HEK293 (cell line): Measurements from ENCODE around the gene ABLIM2.
A peak's percentile ranks its signal among the peaks of the same experiment; 100 is the strongest.

Experiments used
- CTCF ChIA-PET: fragments of 350-600 bp; formaldehyde crosslinking; extraction: SDS; loops from one replicate; lab custom pipeline; 2021; ENCODE audit warnings: antibody characterized with exemption; lab: Yijun Ruan, JAX
- POLR2A ChIA-PET: fragments of 300-600 bp; formaldehyde crosslinking; extraction: SDS; loops from one replicate; lab custom pipeline; 2020; ENCODE audit warnings: antibody characterized with exemption, inconsistent platforms; lab: Yijun Ruan, JAX
- H3K27ac ChIP-seq: fragments of 200-500 bp; sonication (Bioruptor generic); 2 replicates; pipeline ENCODE4 v1.5.1; 2014; ENCODE audit warnings: low read depth, low read length, control low read depth, inconsistent platforms; ENCODE audit errors: extremely low read depth
- H3K36me3 ChIP-seq, 2 experiments: fragments of 200-500 bp in 1 of 2; sonication (Bioruptor generic) in 1 of 2; 1 replicate in 1 of 2; 2 replicates in 1 of 2; pipeline ENCODE4 v1.5.1; 2014 to 2017; ENCODE audit warnings: inconsistent platforms in 2 of 2, low read length in 2 of 2; ENCODE audit not compliant: control insufficient read depth in 2 of 2, insufficient read depth in 1 of 2
- H3K4me1 ChIP-seq: fragments of 200-500 bp; sonication (Bioruptor generic); 2 replicates; pipeline ENCODE4 v1.5.1; 2014; ENCODE audit warnings: mild to moderate bottlenecking, low read length, inconsistent platforms; ENCODE audit not compliant: control insufficient read depth, insufficient read depth
- H3K4me3 ChIP-seq: 2 replicates; pipeline ENCODE4 v1.5.1; 2011; ENCODE audit warnings: low read depth, mild to moderate bottlenecking, control low read depth, low read length, moderate library complexity
- H3K9me3 ChIP-seq: fragments of 200-500 bp; sonication (Bioruptor generic); 2 replicates; pipeline ENCODE4 v1.5.1; 2014; ENCODE audit warnings: low read depth, low read length, inconsistent platforms; ENCODE audit not compliant: control insufficient read depth, insufficient read depth
- BCL11B ChIP-seq: fragments of 450-650 bp; formaldehyde crosslinking; IDR thresholded peaks from 2 replicates; pipeline ENCODE4 v1.5.1; 2016; ENCODE audit warnings: low read depth, missing biosample characterization, missing genetic modification characterization
- EGR2 ChIP-seq: fragments of 450-650 bp; formaldehyde crosslinking; IDR thresholded peaks from 2 replicates; pipeline ENCODE4 v1.5.1; 2016; ENCODE audit warnings: low read depth, missing biosample characterization, missing genetic modification characterization
- GLIS1 ChIP-seq: fragments of 450-650 bp; formaldehyde crosslinking; IDR thresholded peaks from 2 replicates; pipeline ENCODE4 v1.5.1; 2016; ENCODE audit warnings: missing biosample characterization, missing genetic modification characterization
- HOXA7 ChIP-seq: sonication (generic); formaldehyde crosslinking; IDR thresholded peaks from 2 replicates; pipeline ENCODE4 v1.8.1; 2022; ENCODE audit warnings: missing genetic modification reagents, borderline replicate concordance
- KLF8 ChIP-seq: fragments of 450-650 bp; formaldehyde crosslinking; IDR thresholded peaks from 2 replicates; pipeline ENCODE4 v1.5.1; 2016; ENCODE audit warnings: missing biosample characterization, missing genetic modification characterization
- YY2 ChIP-seq: fragments of 450-650 bp; formaldehyde crosslinking; IDR thresholded peaks from 2 replicates; pipeline ENCODE4 v1.5.1; 2016; ENCODE audit warnings: missing biosample characterization, missing genetic modification characterization
- ZFHX2 ChIP-seq: fragments of 450-650 bp; formaldehyde crosslinking; conservative IDR thresholded peaks from 2 replicates; pipeline ENCODE4 v1.5.1; 2016; ENCODE audit warnings: missing biosample characterization, missing genetic modification characterization
- ZNF10 ChIP-seq: fragments of 450-650 bp; formaldehyde crosslinking; IDR thresholded peaks from 2 replicates; pipeline ENCODE4 v1.5.1; 2017; ENCODE audit warnings: missing biosample characterization, missing genetic modification characterization
- ZNF155 ChIP-seq: fragments of 450-650 bp; formaldehyde crosslinking; IDR thresholded peaks from 2 replicates; pipeline ENCODE4 v1.5.1; 2016; ENCODE audit warnings: missing biosample characterization, missing genetic modification characterization
- ZNF174 ChIP-seq: fragments of 450-650 bp; formaldehyde crosslinking; IDR thresholded peaks from 2 replicates; pipeline ENCODE4 v1.5.0; 2017; ENCODE audit warnings: missing biosample characterization, mild to moderate bottlenecking, missing genetic modification characterization
- ZNF2 ChIP-seq: fragments of 450-650 bp; formaldehyde crosslinking; IDR thresholded peaks from 2 replicates; pipeline ENCODE4 v1.5.1; 2016; ENCODE audit warnings: missing biosample characterization, missing genetic modification characterization
- ZNF223 ChIP-seq: fragments of 450-650 bp; formaldehyde crosslinking; IDR thresholded peaks from 2 replicates; pipeline ENCODE4 v1.5.1; 2016; ENCODE audit warnings: missing biosample characterization, missing genetic modification characterization
- ZNF239 ChIP-seq: fragments of 450-650 bp; formaldehyde crosslinking; IDR thresholded peaks from 2 replicates; pipeline ENCODE4 v1.5.1; 2016; ENCODE audit warnings: missing biosample characterization, missing genetic modification characterization
- ZNF266 ChIP-seq: fragments of 450-650 bp; formaldehyde crosslinking; IDR thresholded peaks from 2 replicates; pipeline ENCODE4 v1.5.1; 2016; ENCODE audit warnings: missing biosample characterization, missing genetic modification characterization, low read depth
- ZNF274 ChIP-seq, 2 experiments: fragments of 200-500 bp in 1 of 2; fragments of 450-650 bp in 1 of 2; sonication (Bioruptor generic) in 1 of 2; formaldehyde crosslinking in 1 of 2; IDR thresholded peaks; 2 replicates each; pipeline versions ENCODE4 v1.5.1 to v1.6.1; 2014 to 2016; ENCODE audit warnings: borderline replicate concordance in 1 of 2, inconsistent platforms in 1 of 2, low read length in 1 of 2, missing biosample characterization in 1 of 2, missing genetic modification characterization in 1 of 2
- ZNF548 ChIP-seq: fragments of 450-650 bp; formaldehyde crosslinking; IDR thresholded peaks from 2 replicates; pipeline ENCODE4 v1.5.1; 2016; ENCODE audit warnings: missing biosample characterization, missing genetic modification characterization
- ZNF600 ChIP-seq: fragments of 450-650 bp; formaldehyde crosslinking; IDR thresholded peaks from 2 replicates; pipeline ENCODE4 v1.5.1; 2016; ENCODE audit warnings: missing biosample characterization, missing genetic modification characterization
- ZNF629 ChIP-seq: fragments of 450-650 bp; formaldehyde crosslinking; IDR thresholded peaks from 2 replicates; pipeline ENCODE4 v1.5.1; 2017; ENCODE audit warnings: missing biosample characterization, missing genetic modification characterization
- ZNF654 ChIP-seq: fragments of 450-650 bp; formaldehyde crosslinking; IDR thresholded peaks from 2 replicates; pipeline ENCODE4 v1.5.1; 2016; ENCODE audit warnings: low read depth, missing biosample characterization, missing genetic modification characterization
- TF ChIP-seq, protein P1 (sequence below): fragments of 450-650 bp; formaldehyde crosslinking; IDR thresholded peaks from 2 replicates; pipeline ENCODE4 v1.5.1; 2016; ENCODE audit warnings: missing biosample characterization, missing genetic modification characterization
- TF ChIP-seq, protein P2 (sequence below): IDR thresholded peaks from 2 replicates; pipeline ENCODE4 v1.6.1; 2011; ENCODE audit warnings: mild to moderate bottlenecking, low read depth, low read length, borderline replicate concordance
- TF ChIP-seq, protein P3 (sequence below): fragments of 450-650 bp; formaldehyde crosslinking; IDR thresholded peaks from 2 replicates; pipeline ENCODE4 v1.5.1; 2017; ENCODE audit warnings: missing biosample characterization, missing genetic modification characterization
- TF ChIP-seq, protein P4 (sequence below): fragments of 450-650 bp; formaldehyde crosslinking; IDR thresholded peaks from 2 replicates; pipeline ENCODE4 v1.5.1; 2016; ENCODE audit warnings: missing biosample characterization, missing genetic modification characterization, borderline replicate concordance

ABLIM2 gene

DNA sequence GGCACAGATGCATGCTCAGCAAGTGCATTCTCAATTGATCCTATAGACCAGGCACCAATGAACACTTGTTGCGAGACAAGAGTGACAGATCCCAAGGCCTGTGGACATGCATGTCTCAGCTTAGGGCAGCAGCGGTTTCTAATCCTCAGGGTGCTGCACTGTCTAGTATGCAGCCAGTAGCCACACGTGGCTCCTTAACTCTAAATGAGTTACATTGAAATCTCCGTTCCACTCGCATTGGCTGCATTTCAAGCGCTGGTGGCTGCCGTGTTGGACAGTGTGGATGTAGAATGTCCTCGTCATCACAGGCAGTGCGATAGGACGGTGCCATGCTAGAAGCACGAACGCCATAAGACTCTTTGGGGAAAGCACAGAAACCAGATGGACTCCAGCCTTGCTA, 194.9 kb downstream of the ABLIM2 start:
- no peak overlapping the region for H3K27ac ChIP-seq
- ChIA-PET CTCF (interaction anchor here (0.6 kb wide), 1 partner anchor 159 kb away, joined by 3 read pairs; no protein-coding TSS in a partner anchor), POLR2A (no interaction called here)
- no peaks in the 10 kb centered on the region for H3K9me3 ChIP-seq
- no peak for TF ChIP-seq ZNF10
- TF ChIP-seq BCL11B (tag by site-specific recombination) = no peak
- TF ChIP-seq, protein P1, sequence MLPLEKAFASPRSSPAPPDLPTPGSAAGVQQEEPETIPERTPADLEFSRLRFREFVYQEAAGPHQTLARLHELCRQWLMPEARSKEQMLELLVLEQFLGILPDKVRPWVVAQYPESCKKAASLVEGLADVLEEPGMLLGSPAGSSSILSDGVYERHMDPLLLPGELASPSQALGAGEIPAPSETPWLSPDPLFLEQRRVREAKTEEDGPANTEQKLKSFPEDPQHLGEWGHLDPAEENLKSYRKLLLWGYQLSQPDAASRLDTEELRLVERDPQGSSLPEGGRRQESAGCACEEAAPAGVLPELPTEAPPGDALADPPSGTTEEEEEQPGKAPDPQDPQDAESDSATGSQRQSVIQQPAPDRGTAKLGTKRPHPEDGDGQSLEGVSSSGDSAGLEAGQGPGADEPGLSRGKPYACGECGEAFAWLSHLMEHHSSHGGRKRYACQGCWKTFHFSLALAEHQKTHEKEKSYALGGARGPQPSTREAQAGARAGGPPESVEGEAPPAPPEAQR (tag by site-specific recombination) = no peak
- TF ChIP-seq ZNF2 = no peak
- TF ChIP-seq HOXA7 (CRISPR knock-in tag) = no peak
- no peak for TF ChIP-seq YY2 (tag by site-specific recombination)
- TF ChIP-seq, protein P2, sequence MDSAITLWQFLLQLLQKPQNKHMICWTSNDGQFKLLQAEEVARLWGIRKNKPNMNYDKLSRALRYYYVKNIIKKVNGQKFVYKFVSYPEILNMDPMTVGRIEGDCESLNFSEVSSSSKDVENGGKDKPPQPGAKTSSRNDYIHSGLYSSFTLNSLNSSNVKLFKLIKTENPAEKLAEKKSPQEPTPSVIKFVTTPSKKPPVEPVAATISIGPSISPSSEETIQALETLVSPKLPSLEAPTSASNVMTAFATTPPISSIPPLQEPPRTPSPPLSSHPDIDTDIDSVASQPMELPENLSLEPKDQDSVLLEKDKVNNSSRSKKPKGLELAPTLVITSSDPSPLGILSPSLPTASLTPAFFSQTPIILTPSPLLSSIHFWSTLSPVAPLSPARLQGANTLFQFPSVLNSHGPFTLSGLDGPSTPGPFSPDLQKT = no peak
- TF ChIP-seq, protein P3, sequence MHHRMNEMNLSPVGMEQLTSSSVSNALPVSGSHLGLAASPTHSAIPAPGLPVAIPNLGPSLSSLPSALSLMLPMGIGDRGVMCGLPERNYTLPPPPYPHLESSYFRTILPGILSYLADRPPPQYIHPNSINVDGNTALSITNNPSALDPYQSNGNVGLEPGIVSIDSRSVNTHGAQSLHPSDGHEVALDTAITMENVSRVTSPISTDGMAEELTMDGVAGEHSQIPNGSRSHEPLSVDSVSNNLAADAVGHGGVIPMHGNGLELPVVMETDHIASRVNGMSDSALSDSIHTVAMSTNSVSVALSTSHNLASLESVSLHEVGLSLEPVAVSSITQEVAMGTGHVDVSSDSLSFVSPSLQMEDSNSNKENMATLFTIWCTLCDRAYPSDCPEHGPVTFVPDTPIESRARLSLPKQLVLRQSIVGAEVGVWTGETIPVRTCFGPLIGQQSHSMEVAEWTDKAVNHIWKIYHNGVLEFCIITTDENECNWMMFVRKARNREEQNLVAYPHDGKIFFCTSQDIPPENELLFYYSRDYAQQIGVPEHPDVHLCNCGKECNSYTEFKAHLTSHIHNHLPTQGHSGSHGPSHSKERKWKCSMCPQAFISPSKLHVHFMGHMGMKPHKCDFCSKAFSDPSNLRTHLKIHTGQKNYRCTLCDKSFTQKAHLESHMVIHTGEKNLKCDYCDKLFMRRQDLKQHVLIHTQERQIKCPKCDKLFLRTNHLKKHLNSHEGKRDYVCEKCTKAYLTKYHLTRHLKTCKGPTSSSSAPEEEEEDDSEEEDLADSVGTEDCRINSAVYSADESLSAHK (tag by site-specific recombination) = 0 out of 2 replicates have a peak, but pooled peaks have one; percentile 45
- TF ChIP-seq ZNF654 (tag by site-specific recombination) = no peak
- H3K36me3 ChIP-seq = no peaks in the 10 kb centered on the region
- H3K4me1 ChIP-seq = no peaks in the 10 kb centered on the region
- no peak overlapping the region for H3K4me3 ChIP-seq

DNA sequence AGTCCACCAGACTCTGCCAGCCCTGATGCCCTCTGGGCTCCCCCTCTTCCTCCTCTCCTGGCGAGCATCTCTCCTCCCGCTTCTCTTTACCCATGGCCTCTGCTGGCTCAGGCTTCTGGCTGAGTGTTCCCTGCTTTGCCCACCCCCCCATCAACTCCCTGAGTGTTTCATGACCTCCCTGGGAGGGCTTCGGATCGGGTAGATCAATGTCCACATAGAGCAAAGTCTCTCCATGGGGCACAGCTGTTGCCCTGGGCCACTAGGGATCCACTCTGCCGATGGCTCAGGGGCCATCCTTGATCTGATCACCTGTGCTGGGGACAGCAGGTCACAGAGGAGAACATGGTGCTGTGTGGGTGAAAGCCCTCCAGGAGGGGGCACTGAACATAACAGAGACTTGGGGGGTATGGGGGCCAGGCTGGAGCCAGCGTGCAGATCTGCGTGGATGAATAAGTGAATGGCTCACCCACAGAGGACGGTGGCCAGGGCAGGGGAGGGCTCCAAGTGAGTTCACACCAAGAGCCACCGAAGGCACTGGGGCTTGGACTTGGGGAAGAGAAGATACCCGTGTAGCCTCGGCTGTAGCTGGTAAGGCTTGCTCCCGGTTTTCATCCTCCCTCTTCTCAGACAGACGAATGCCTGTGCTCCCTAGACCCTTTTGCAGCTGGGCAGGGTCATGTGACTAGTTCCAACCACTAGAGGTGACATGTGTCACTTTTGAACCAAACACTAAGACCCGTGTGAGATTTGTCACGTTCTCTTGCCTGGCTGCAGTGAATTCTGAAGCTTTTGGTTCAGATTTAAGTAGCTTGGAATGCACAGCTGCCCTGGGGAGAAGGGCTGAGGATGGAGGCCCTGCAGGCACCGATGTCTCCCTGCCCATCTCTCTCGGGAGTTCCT, 195.8 kb downstream of the ABLIM2 start:
- peak; percentile 30; the same call in 1 of the 2 replicates for TF ChIP-seq GLIS1 (tag by site-specific recombination)
- no peak for TF ChIP-seq ZNF174 (tag by site-specific recombination)
- H3K9me3 ChIP-seq = no peaks in the 10 kb centered on the region
- POLR2A ChIA-PET = no interaction called here
- CTCF ChIA-PET = no interaction called here
- no peaks in the 10 kb centered on the region for H3K4me1 ChIP-seq
- no peak overlapping the region for H3K27ac ChIP-seq
- H3K36me3 ChIP-seq = no peaks in the 10 kb centered on the region
- H3K4me3 ChIP-seq = no peak overlapping the region

DNA sequence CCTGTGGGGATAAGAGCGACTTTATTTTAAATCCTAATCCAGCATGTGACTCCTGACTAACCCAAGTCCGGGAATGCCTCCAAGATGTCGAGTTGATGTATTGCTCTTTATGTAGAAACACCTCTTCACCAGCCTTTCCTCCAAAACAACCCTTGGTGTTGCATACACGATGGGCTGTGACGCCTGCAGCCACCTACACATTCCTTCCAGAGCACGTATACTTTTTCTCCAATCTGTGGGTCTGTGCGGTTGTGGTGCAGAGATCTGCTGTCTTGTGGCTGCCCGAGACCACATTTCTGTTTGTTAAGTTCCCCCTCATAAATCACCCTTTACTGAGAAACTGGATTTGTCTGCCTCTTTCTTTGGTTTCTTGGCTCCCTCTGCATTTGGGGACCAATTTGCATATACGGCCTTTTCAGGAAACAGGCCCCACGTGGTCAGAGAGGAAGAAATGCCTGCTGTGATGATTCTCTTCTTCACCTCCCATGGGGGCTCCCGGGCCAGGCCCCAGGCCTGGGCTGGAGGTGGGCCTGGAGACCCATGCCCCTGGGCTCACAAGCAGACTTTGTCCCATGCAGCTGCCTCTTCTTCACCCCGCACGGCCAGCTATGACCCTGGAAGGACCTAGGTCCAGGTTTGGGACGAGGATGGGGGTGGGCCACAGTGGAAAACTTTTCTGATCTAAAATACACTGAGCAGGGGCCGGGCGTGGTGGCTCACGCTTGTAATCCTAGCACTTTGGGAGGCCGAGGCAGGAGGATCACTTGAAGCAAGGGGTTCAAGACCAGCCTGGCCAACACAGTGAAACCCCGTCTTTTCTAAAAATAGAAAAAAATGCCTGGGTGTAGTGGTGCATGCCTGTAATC, 197.6 kb downstream of the ABLIM2 start:
- Histone ChIP-seq H3K4me1 (no peaks in the 10 kb centered on the region), H3K27ac (no peak overlapping the region), H3K4me3 (no peak overlapping the region), H3K9me3 (no peaks in the 10 kb centered on the region), H3K36me3 (no peaks in the 10 kb centered on the region)
- CTCF ChIA-PET = no interaction called here
- POLR2A ChIA-PET = no interaction called here
- TF ChIP-seq ZNF223 (tag by site-specific recombination) (no peak), ZNF274 (IDR thresholded peaks at IDR 0.05; ENCODE audit: low read length) (no peak), ZNF274 (tag by site-specific recombination; IDR thresholded peaks at IDR 0.05; ENCODE audit: borderline replicate concordance) (no peak), ZNF548 (tag by site-specific recombination) (no peak), ZNF239 (tag by site-specific recombination) (no peak), ZNF629 (tag by site-specific recombination) (peak; percentile 47; the same call in 1 of the 2 replicates), ZFHX2 (tag by site-specific recombination) (peak; percentile 71), EGR2 (tag by site-specific recombination) (peak; percentile 62), ZNF266 (tag by site-specific recombination) (no peak), ZNF155 (no peak), KLF8 (tag by site-specific recombination) (no peak), ZNF600 (peak; percentile 70)
- TF ChIP-seq, protein P4, sequence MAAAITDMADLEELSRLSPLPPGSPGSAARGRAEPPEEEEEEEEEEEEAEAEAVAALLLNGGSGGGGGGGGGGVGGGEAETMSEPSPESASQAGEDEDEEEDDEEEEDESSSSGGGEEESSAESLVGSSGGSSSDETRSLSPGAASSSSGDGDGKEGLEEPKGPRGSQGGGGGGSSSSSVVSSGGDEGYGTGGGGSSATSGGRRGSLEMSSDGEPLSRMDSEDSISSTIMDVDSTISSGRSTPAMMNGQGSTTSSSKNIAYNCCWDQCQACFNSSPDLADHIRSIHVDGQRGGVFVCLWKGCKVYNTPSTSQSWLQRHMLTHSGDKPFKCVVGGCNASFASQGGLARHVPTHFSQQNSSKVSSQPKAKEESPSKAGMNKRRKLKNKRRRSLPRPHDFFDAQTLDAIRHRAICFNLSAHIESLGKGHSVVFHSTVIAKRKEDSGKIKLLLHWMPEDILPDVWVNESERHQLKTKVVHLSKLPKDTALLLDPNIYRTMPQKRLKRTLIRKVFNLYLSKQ (tag by site-specific recombination) = no peak
